ENCODE data around the gene FBXW10B. TPM values are rescaled to one million over a fixed set of nuclear protein-coding genes. Genes with fewer than 3 reads are reported as not detected.

The FBXW10B gene
- total RNA-seq, 1 donor from 2014 or later: 6.9 TPM

GRCh38 chr17:15652960-15653359, 33.5 kb upstream of the FBXW10B start:
- Histone ChIP-seq H3K36me3 (no peaks in the 10 kb centered on the region), H3K4me3 (no peak overlapping the region), H3K27me3 (no peaks in the 10 kb centered on the region), H3K4me1 (peaks cover 27% of the 10 kb centered on the region), H3K9me3 (no peaks in the 10 kb centered on the region), H3K27ac (no peak overlapping the region)
- TF ChIP-seq CTCF (IDR thresholded peaks at IDR 0.05) (no peak), POLR2A (IDR thresholded peaks at IDR 0.05) (no peak), POLR2AphosphoS5 (IDR thresholded peaks at IDR 0.05; ENCODE audit: insufficient read depth in 1 of 2, low read depth in 1 of 2) (no peak)
- intact Hi-C loops (cut with DNase I): no loop called here
- no peak for DNase-seq (ENCODE audit: extremely low spot score in 2 of 2)

- Histone ChIP-seq H3K4me3 (peak overlapping the region; percentile 60 to 66), H3K27ac (peak overlapping the region; percentile 85), H3K36me3 (no peaks in the 10 kb centered on the region), H3K9me3 (no peaks in the 10 kb centered on the region), H3K27me3 (no peaks in the 10 kb centered on the region), H3K4me1 (peaks cover 27% of the 10 kb centered on the region)
- peak; percentile 84 to 98 for TF ChIP-seq POLR2AphosphoS5 (IDR thresholded peaks at IDR 0.05; ENCODE audit: insufficient read depth in 1 of 2, low read depth in 1 of 2)
- no peak for TF ChIP-seq CTCF (IDR thresholded peaks at IDR 0.05)
- intact Hi-C loops (cut with DNase I): no loop called here
- DNase-seq (ENCODE audit: extremely low spot score in 2 of 2): peak in 1 of 2 donors; percentile 98
These were observed 32.1 kb upstream of the FBXW10B start for GRCh38 chr17:15651583-15652110.

- Histone ChIP-seq H3K27ac (peak overlapping the region; percentile 85), H3K4me1 (peaks cover 27% of the 10 kb centered on the region), H3K9me3 (no peaks in the 10 kb centered on the region), H3K4me3 (peak overlapping the region; percentile 60 to 66), H3K27me3 (no peaks in the 10 kb centered on the region), H3K36me3 (no peaks in the 10 kb centered on the region)
- TF ChIP-seq CTCF (IDR thresholded peaks at IDR 0.05): no peak
- TF ChIP-seq POLR2A (IDR thresholded peaks at IDR 0.05): no peak
- no peak for TF ChIP-seq POLR2AphosphoS5 (IDR thresholded peaks at IDR 0.05; ENCODE audit: insufficient read depth in 1 of 2, low read depth in 1 of 2)
- DNase-seq (ENCODE audit: extremely low spot score in 2 of 2): no peak
- intact Hi-C loops (cut with DNase I): no loop called here
These were observed 31.5 kb upstream of the FBXW10B start for GRCh38 chr17:15650741-15651582.

- DNase-seq (ENCODE audit: extremely low spot score in 2 of 2): no peak
- H3K27ac ChIP-seq: peak overlapping the region; percentile 85
- H3K4me3 ChIP-seq: peak overlapping the region; percentile 60 to 66
- H3K4me1 ChIP-seq: peaks cover 37% of the 10 kb centered on the region
- intact Hi-C loops (cut with DNase I): no loop called here
- H3K27me3 ChIP-seq: no peaks in the 10 kb centered on the region
- no peaks in the 10 kb centered on the region for H3K36me3 ChIP-seq
- TF ChIP-seq POLR2AphosphoS5 (IDR thresholded peaks at IDR 0.05; ENCODE audit: insufficient read depth in 1 of 2, low read depth in 1 of 2) (peak in 1 of 2 donors; percentile 96), POLR2A (IDR thresholded peaks at IDR 0.05) (no peak), CTCF (IDR thresholded peaks at IDR 0.05) (no peak)
- H3K9me3 ChIP-seq: no peaks in the 10 kb centered on the region
These were observed 30.4 kb upstream of the FBXW10B start for GRCh38 chr17:15649861-15650421.

Data from vagina (tissue), 2 donors.